ENCODE measurements around the gene PEX11G.

Gene PEX11G

DNA sequence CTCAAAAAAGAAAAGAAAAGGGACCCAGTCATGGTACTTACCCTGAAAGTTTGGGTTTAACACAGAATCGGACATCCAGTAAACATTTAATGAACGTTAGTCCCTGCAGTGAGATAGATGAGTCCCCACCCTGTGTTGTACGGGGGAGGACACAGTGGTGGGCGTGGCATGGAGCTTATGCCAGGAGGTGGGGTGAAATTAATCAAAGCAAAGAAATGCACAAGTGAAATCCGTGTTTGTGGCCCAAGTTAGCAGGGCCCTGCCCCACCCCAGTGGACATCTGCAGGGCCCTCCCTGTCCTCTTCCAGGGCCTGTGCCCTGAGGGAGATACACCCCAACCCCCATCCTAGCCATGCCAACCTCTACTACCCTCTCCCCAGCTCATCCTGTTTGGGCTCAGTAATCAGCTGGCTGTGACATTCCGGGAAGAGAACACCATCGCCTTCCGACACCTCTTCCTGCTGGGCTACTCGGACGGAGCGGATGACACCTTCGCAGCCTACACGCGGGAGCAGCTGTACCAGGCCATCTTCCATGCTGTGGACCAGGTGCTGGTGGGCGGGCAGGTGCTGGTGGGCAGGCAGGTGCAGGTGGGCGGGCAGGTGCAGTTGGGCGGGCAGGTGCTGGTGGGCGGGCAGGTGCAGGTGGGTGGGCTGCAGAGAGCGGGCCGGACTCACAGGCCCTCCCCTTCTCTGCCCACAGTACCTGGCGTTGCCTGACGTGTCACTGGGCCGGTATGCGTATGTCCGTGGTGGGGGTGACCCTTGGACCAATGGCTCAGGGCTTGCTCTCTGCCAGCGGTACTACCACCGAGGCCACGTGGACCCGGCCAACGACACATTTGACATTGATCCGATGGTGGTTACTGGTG lies 37.5 kb upstream of the PEX11G start:
- TF ChIP-seq GATA2 (IDR thresholded peaks at IDR 0.05; ENCODE audit: low read depth, low read length) (no peak), GATA3 (IDR thresholded peaks at IDR 0.05; ENCODE audit: low read depth, low read length) (no peak)

DNA sequence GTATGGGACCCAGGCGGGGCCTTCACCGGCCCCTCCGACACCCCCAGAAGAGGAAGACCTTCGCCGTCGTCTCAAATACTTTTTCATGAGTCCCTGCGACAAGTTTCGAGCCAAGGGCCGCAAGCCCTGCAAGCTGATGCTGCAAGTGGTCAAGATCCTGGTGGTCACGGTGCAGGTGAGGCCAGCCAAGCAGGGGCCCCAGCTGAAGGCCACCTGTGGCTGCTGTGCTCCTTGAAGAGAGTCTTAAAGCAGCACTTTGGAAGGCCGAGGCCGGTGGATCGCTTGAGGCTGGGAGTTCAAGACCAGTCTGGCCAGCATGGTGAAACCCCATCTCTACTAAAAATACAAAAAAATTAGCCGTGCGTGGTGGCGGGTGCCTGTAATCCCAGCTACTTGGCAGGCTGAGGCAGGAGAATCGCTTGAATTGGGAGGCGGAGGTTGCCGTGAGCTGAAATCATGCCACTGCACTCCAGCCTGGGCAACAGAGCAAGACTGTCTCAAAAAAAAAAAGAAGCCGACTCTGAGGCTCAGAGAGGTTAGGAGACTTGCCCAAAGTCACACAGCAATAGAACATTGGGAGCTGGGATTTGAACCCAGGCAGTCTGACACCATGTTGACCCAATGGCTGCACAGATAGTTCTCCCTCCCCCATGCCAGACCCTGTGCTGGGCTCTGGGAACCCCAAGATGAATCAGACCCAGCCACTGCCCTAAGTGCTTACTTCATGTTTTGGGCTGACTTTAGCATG lies 36.3 kb upstream of the PEX11G start:
- TF ChIP-seq GATA2 (IDR thresholded peaks at IDR 0.05; ENCODE audit: low read depth, low read length) (no peak), GATA3 (IDR thresholded peaks at IDR 0.05; ENCODE audit: low read depth, low read length) (no peak)

DNA sequence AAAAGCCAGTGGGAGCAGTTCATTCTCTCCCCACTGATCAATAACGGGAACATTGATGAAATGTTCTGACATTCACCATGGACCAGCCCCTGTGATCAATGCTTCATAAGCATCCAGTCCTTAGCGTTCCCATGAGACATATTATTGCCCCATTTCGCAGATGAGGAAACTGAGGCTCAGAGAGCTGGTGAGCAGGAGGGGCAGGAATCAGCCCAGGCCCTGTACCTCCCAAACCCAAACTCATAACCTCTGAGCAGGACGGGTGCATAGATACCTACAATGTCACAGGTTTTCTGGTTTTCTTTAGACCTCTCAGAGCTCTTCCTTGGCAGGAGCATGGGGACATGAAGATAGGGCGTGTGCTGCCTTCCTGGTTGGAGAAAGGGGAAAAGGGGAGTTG lies 35.7 kb upstream of the PEX11G start:
- TF ChIP-seq GATA2 (IDR thresholded peaks at IDR 0.05; ENCODE audit: low read depth, low read length) = no peak
- TF ChIP-seq GATA3 (IDR thresholded peaks at IDR 0.05; ENCODE audit: low read depth, low read length) = no peak

GRCh38 chr19:7522923-7523667 lies 34.3 kb upstream of the PEX11G start:
- TF ChIP-seq GATA2 (IDR thresholded peaks at IDR 0.05; ENCODE audit: low read depth, low read length) = no peak
- no peak for TF ChIP-seq GATA3 (IDR thresholded peaks at IDR 0.05; ENCODE audit: low read depth, low read length)

GRCh38 chr19:7522072-7522922 lies 33.5 kb upstream of the PEX11G start, which contains the start of gene MCOLN1:
MCOLN1 (plus strand) TSS chr19:7522624; CDS start chr19:7522751, 127 bp downstream.
- TF ChIP-seq GATA3 (IDR thresholded peaks at IDR 0.05; ENCODE audit: low read depth, low read length) (no peak), GATA2 (IDR thresholded peaks at IDR 0.05; ENCODE audit: low read depth, low read length) (no peak; the same call in 1 of the 2 replicates)

DNA sequence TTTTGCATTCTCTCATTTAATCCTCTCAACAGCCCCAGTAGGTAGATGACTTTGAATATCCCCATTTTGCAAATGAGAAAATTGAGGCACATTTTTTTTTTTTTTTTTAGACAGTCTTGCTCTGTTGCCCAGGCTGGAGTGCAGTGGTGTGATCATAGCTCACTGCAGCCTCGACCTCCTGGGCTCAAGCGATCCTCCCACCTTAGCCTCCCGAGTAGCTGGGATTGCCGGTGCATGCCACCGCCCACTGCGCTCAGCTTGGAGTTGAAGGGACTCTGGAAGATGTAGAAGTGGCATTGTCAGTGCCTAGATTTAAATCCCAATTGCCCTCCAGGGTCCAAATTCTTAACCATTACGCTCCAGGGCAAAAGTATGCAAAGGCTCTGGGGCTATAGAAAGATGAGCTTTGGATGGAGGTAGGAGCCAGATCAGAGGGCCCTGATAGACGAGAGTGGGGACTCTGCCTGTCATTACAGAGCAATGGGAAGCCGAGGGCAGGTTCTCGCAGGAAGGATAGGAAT lies 32.8 kb upstream of the PEX11G start:
- no peak for TF ChIP-seq GATA2 (IDR thresholded peaks at IDR 0.05; ENCODE audit: low read depth, low read length)
- no peak for TF ChIP-seq GATA3 (IDR thresholded peaks at IDR 0.05; ENCODE audit: low read depth, low read length)

GRCh38 chr19:7520131-7521051 lies 31.6 kb upstream of the PEX11G start:
- no peak for TF ChIP-seq GATA2 (IDR thresholded peaks at IDR 0.05; ENCODE audit: low read depth, low read length)
- no peak for TF ChIP-seq GATA3 (IDR thresholded peaks at IDR 0.05; ENCODE audit: low read depth, low read length)

GRCh38 chr19:7519361-7520130 lies 30.7 kb upstream of the PEX11G start:
- TF ChIP-seq GATA3 (IDR thresholded peaks at IDR 0.05; ENCODE audit: low read depth, low read length) (no peak), GATA2 (IDR thresholded peaks at IDR 0.05; ENCODE audit: low read depth, low read length) (no peak)

DNA sequence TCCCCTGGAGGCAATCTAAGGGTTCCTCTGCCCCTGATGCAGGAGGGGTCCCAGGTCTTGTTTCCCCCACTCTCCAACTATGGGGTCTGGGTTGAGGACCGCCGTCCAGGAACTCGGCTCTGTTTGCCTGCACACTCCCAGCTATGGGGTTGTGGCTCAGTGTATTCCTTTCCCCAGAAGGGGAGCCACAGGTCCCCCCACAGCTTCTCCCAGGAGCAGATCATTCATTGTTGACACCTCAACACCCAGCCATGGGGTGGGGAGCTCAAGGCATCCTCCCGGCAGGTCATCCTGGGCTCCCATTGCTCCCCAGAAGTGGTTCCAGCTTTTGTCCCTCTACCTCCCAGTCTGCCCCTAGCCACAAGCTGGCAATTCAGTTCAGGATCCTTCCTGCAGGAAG lies 28.0 kb upstream of the PEX11G start:
- TF ChIP-seq GATA2 (IDR thresholded peaks at IDR 0.05; ENCODE audit: low read depth, low read length) (no peak), GATA3 (IDR thresholded peaks at IDR 0.05; ENCODE audit: low read depth, low read length) (no peak)

DNA sequence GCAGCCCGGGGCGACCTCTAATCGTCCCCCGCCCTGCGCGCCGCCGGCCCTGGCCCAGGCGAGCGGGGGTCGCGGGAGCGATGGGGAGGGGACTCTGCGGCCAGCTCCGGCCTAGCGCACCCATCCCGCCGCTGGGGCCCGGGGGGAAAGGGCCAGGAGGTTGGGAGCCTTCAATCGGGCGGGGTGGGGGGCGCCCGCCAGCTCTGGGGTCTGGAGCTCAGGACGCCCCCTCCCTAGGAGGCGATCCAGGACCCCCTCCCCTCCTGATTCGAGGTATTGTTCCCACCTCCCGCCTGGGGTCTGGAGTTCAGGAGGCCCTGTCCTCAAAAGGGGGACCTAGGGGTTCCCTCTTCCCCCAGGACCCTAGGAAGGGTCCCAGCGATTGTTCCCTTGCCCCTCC lies 27.5 kb upstream of the PEX11G start:
- TF ChIP-seq GATA2 (IDR thresholded peaks at IDR 0.05; ENCODE audit: low read depth, low read length) = no peak
- no peak for TF ChIP-seq GATA3 (IDR thresholded peaks at IDR 0.05; ENCODE audit: low read depth, low read length)

GRCh38 chr19:7515645-7516151 lies 26.9 kb upstream of the PEX11G start, which contains the start of gene ZNF358:
ZNF358 (plus strand) TSS chr19:7516103; CDS start chr19:7519243, 3,140 bp downstream.
- no peak for TF ChIP-seq GATA2 (IDR thresholded peaks at IDR 0.05; ENCODE audit: low read depth, low read length)
- TF ChIP-seq GATA3 (IDR thresholded peaks at IDR 0.05; ENCODE audit: low read depth, low read length) = no peak

Data from SH-SY5Y (cell line).